Measurements from ENCODE around the gene ADRA1B.
"Not testable (repeated sequence)": the region's sequence is repeated elsewhere in the genome, so short reads cannot be mapped to it uniquely, and the experiment has no call there.

The ADRA1B gene

DNA sequence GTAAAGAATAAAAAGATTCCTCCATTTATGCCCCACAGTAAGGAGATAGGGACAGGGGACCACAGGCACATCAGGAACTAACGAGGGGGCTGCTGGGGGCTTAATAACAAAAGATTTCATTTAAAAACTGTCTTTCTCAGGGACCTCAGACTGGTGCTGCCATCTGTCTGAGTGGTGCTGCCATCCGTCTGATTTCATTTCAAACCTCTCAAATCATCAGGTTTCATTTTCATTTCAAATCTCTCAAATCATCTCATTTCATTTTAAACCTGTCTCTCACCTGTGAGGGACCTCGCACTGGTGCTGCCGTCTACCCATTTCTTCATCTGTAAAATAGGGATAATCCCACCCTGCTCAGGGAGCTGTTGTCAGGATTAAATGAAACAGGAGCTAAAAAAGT is 45.9 kb downstream of the ADRA1B start:
- DNase-seq (ENCODE audit: low read depth), result no peak
- TF ChIP-seq, protein P1, sequence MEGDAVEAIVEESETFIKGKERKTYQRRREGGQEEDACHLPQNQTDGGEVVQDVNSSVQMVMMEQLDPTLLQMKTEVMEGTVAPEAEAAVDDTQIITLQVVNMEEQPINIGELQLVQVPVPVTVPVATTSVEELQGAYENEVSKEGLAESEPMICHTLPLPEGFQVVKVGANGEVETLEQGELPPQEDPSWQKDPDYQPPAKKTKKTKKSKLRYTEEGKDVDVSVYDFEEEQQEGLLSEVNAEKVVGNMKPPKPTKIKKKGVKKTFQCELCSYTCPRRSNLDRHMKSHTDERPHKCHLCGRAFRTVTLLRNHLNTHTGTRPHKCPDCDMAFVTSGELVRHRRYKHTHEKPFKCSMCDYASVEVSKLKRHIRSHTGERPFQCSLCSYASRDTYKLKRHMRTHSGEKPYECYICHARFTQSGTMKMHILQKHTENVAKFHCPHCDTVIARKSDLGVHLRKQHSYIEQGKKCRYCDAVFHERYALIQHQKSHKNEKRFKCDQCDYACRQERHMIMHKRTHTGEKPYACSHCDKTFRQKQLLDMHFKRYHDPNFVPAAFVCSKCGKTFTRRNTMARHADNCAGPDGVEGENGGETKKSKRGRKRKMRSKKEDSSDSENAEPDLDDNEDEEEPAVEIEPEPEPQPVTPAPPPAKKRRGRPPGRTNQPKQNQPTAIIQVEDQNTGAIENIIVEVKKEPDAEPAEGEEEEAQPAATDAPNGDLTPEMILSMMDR (IDR thresholded peaks at IDR 0.05; ENCODE audit: low read depth, low read length, missing control alignments), result no peak
- no peak overlapping the region for H3K4me3 ChIP-seq (ENCODE audit: low read depth, low read length)

DNA sequence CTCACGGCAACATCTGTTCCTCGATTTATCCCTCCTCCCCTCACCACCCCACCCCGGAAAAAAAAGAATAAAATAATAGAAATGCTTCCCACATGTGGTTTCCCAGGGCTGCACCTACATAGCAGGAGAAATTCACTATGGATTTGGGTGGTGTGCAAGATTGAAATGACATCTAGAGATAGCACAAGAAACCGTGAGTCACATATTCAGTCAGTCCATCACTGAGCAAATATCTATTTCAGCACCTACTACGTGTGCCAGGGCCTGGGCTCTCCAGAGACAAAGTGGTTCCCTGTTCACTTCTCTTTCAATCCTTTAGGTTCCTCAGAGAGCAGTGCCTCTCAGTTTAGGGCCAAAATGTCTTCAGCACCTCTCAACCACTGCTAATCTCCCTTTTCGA is 47.7 kb downstream of the ADRA1B start:
- TF ChIP-seq, protein P1 (IDR thresholded peaks at IDR 0.05; ENCODE audit: low read depth, low read length, missing control alignments), result no peak
- H3K4me3 ChIP-seq (ENCODE audit: low read depth, low read length), result no peak overlapping the region
- no peak for DNase-seq (ENCODE audit: low read depth)

- H3K4me3 ChIP-seq (ENCODE audit: low read depth, low read length), result no peak overlapping the region
- DNase-seq (ENCODE audit: low read depth), result no peak
- TF ChIP-seq, protein P1 (IDR thresholded peaks at IDR 0.05; ENCODE audit: low read depth, low read length, missing control alignments), result peak; percentile 51
Observed at GRCh38 chr5:159965031-159965837, 49.0 kb downstream of the ADRA1B start.

DNA sequence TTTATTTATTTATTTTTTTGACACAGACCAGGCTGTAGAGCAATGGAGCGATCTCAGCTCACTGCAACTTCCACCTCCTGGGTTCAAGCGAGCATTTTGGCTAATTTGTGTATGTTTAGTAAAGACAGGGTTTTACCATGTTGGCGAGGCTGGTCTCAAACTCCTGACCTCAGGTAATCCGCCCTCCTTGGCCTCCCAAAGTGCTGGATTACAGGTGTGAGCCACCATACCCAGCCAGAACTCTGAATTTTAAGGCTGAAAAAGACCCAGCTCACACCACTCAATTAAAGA is 49.5 kb downstream of the ADRA1B start:
- not testable (repeated sequence) for DNase-seq (ENCODE audit: low read depth); H3K4me3 ChIP-seq (ENCODE audit: low read depth, low read length)

DNA sequence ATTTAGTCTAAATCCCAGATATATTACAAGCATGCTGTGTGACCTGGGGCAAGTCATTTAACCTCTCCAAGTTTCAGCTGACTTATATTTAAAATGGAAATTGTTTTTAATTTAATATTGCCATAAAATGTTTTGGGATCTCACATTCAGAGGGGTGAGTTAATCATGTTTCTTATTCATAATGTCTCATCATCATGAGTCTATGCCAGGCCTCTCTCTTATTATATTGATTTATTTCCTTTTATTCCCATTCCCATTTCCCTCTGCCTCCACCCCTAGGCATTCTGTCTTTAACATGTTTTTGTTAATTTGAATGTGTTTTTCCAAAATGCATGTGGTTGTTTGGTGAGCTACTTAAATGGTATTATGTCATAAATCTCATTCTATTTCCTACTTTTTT is 53.7 kb downstream of the ADRA1B start:
- DNase-seq (ENCODE audit: low read depth), result no peak
- TF ChIP-seq, protein P1 (IDR thresholded peaks at IDR 0.05; ENCODE audit: low read depth, low read length, missing control alignments), result no peak
- no peak overlapping the region for H3K4me3 ChIP-seq (ENCODE audit: low read depth, low read length)

GRCh38 chr5:159971038-159971437 is 54.8 kb downstream of the ADRA1B start:
- no peak overlapping the region for H3K4me3 ChIP-seq (ENCODE audit: low read depth, low read length)
- no peak for DNase-seq (ENCODE audit: low read depth)
- TF ChIP-seq, protein P1 (IDR thresholded peaks at IDR 0.05; ENCODE audit: low read depth, low read length, missing control alignments), result no peak

GRCh38 chr5:159971514-159971913 is 55.2 kb downstream of the ADRA1B start:
- TF ChIP-seq, protein P1 (IDR thresholded peaks at IDR 0.05; ENCODE audit: low read depth, low read length, missing control alignments), result no peak
- no peak overlapping the region for H3K4me3 ChIP-seq (ENCODE audit: low read depth, low read length)
- no peak for DNase-seq (ENCODE audit: low read depth)

Data from GM12864 (cell line).